GM12878 (cell line): ENCODE results near the gene KDSR. TPM values are rescaled to one million over a fixed set of nuclear protein-coding genes. Genes with fewer than 3 reads are reported as not detected.

ENCODE experiments used
- ATAC-seq: fragments of 200-7000 bp; cut with Tn5 transposase; 3 replicates; pipeline ENCODE4 v1.9.1; 2020; ENCODE audit warnings: mild to moderate bottlenecking, moderate library complexity
- BruUV-seq: library from RNA; stranded (reverse); fragments of 400-500 nt; replicated peaks from 2 replicates; lab custom pipeline; 2021; lab: Mats Ljungman, UMichigan
- CTCF ChIA-PET: fragments of 300-600 bp; sonication (Branson Sonifier 250); formaldehyde crosslinking; extraction: SDS; loops from one replicate; lab custom pipeline; 2021; ENCODE audit warnings: inconsistent platforms; lab: Yijun Ruan, JAX
- POLR2A ChIA-PET: fragments of 350-600 bp; formaldehyde crosslinking; extraction: SDS; loops from one replicate; lab custom pipeline; 2021; ENCODE audit warnings: inconsistent platforms; lab: Charles Lee
- RAD21 ChIA-PET: fragments of 300-600 bp; sonication (Branson Sonifier 250); formaldehyde crosslinking; loops from one replicate; lab custom pipeline; 2023; ENCODE audit warnings: antibody characterized with exemption; ENCODE audit not compliant: unreplicated experiment; lab: Charles Lee
- SMC1A ChIA-PET: fragments of 300-600 bp; sonication (Branson Sonifier 250); formaldehyde crosslinking; loops from one replicate; lab custom pipeline; 2023; ENCODE audit not compliant: unreplicated experiment, uncharacterized antibody; lab: Charles Lee
- DNase-seq: peaks from one replicate; pipeline ENCODE4 v3.0.0-alpha.2; 2011; ENCODE audit warnings: low read depth, low spot score
- FAIRE-seq: peaks from 3 replicates; lab custom pipeline; 2011; peaks lifted over from hg19 to GRCh38; lab: Jason Lieb, UNC
- H2AFZ ChIP-seq: 2 replicates; pipeline ENCODE4 v1.6.0; 2011; ENCODE audit warnings: low read depth, low read length, control low read depth; ENCODE audit not compliant: control insufficient read depth
- H3K27ac ChIP-seq: 2 replicates; pipeline ENCODE4 v1.5.1; 2011; ENCODE audit warnings: control low read depth; ENCODE audit not compliant: control insufficient read depth, insufficient read depth
- H3K27me3 ChIP-seq, 2 experiments: replicated peaks in 1 of 2; 2 replicates each; pipeline versions ENCODE4 v1.6.0 to v1.6.1; 2011; ENCODE audit warnings: low read length in 1 of 2; ENCODE audit not compliant: control insufficient read depth in 2 of 2, insufficient read depth in 2 of 2
- H3K36me3 ChIP-seq, 2 experiments: 2 replicates each; pipeline ENCODE4 v1.5.1; 2011; ENCODE audit warnings: low read length in 1 of 2; ENCODE audit not compliant: control insufficient read depth in 2 of 2, insufficient read depth in 2 of 2
- H3K4me1 ChIP-seq: 2 replicates; pipeline ENCODE4 v1.6.1; 2011; ENCODE audit warnings: mild to moderate bottlenecking, low read length, moderate library complexity, mixed read lengths; ENCODE audit not compliant: control insufficient read depth, insufficient read depth
- H3K4me2 ChIP-seq: 2 replicates; pipeline ENCODE4 v1.6.0; 2011; ENCODE audit warnings: control low read depth; ENCODE audit not compliant: control insufficient read depth, insufficient read depth
- H3K4me3 ChIP-seq: fragments of 200-600 bp; sonication (generic); 2 replicates; pipeline ENCODE4 v1.5.1; 2016
- H3K79me2 ChIP-seq: 2 replicates; pipeline ENCODE4 v1.6.0; 2011; ENCODE audit warnings: low read length; ENCODE audit not compliant: control insufficient read depth, insufficient read depth
- H3K9ac ChIP-seq: 2 replicates; pipeline ENCODE4 v1.8.0; 2011; ENCODE audit warnings: low read length, control low read depth, mixed read lengths; ENCODE audit not compliant: control insufficient read depth, insufficient read depth
- H3K9me3 ChIP-seq: replicated peaks from 3 replicates; pipeline ENCODE4 v1.5.1; 2011; ENCODE audit warnings: mild to moderate bottlenecking, low read length; ENCODE audit not compliant: control insufficient read depth, insufficient read depth
- H4K20me1 ChIP-seq: 2 replicates; pipeline ENCODE4 v1.6.0; 2011; ENCODE audit not compliant: control insufficient read depth, insufficient read depth
- CHD4 ChIP-seq: fragments of 200-600 bp; sonication (generic); IDR thresholded peaks from 2 replicates; pipeline ENCODE4 v1.6.1; 2016; ENCODE audit warnings: mild to moderate bottlenecking
- NFYA ChIP-seq: IDR thresholded peaks from 2 replicates; pipeline ENCODE4 v1.6.1; 2011; ENCODE audit warnings: low read depth, mild to moderate bottlenecking, low read length, improper control_type of control experiment, borderline replicate concordance
- SRF ChIP-seq, 2 experiments: IDR thresholded peaks; 2 replicates each; pipeline ENCODE4 v1.6.1; 2011; ENCODE audit warnings: low read depth in 2 of 2, low read length in 2 of 2, mild to moderate bottlenecking in 1 of 2, moderate library complexity in 1 of 2
- ZBTB11 ChIP-seq: fragments of 450-650 bp; formaldehyde crosslinking; IDR thresholded peaks from 2 replicates; pipeline ENCODE4 v1.5.0; 2022; ENCODE audit warnings: mild to moderate bottlenecking, missing genetic modification characterization
- ZSCAN29 ChIP-seq: fragments of 450-650 bp; IDR thresholded peaks from 2 replicates; pipeline ENCODE4 v1.6.1; 2017; ENCODE audit warnings: mild to moderate bottlenecking, moderate library complexity
- WGBS: methylation state at CpG from one replicate; pipeline ENCODE4 v1.1.6; 2016; ENCODE audit warnings: low lambda C conversion rate; ENCODE audit not compliant: insufficient replicate concordance, insufficient coverage; ENCODE audit errors: missing lambda C conversion rate; 5-methylcytosine and 5-hydroxymethylcytosine counted together
- in situ Hi-C: fragments of 300-500 bp; cut with MboI; formaldehyde crosslinking; loops from 9 replicates; pipeline ENCODE4 v1.14.3; 2018; ENCODE audit warnings: mixed read lengths
- intact Hi-C: fragments of 100-400 bp; cut with micrococcal nuclease; formaldehyde crosslinking; loops from one replicate; pipeline ENCODE4 v1.14.2; 2022; ENCODE audit not compliant: unreplicated experiment
- polyA plus RNA-seq, 11 experiments: library from polyadenylated mRNA; depleted of rRNA in 4 of 11; unstranded in 6 of 11; stranded (reverse) in 5 of 11; fragments of >200 nt; fragmentation: Nextera tagmentation in 4 of 11; fragmentation: Illumina TruSeq in 1 of 11; extraction: Ambion mirVana in 4 of 11; extraction: Trizol in 1 of 11; gene quantifications; 1 replicate in 1 of 11; 2 replicates in 10 of 11; pipeline versions ENCODE4 v1.2.1 to v1.2.3, GENCODE V29; 2011 to 2016; ENCODE audit warnings: inconsistent platforms in 2 of 11, missing spikeins in 2 of 11, low read depth in 1 of 11
- total RNA-seq, 4 experiments: library from RNA; depleted of rRNA in 3 of 4; stranded (reverse); fragments of >200 nt in 3 of 4; fragmentation: Illumina TruSeq in 1 of 4; extraction: Trizol in 1 of 4; gene quantifications; 2 replicates each; pipeline versions ENCODE4 v1.2.1 to v1.2.3, GENCODE V29; 2013 to 2021

KDSR gene
- total and polyA plus RNA-seq, 10 of the 15 experiments (the other 5 are each of a cell fraction or from before 2014, with no cell fraction given), result 5.2 to 25.9 (median 14.3) TPM

DNA sequence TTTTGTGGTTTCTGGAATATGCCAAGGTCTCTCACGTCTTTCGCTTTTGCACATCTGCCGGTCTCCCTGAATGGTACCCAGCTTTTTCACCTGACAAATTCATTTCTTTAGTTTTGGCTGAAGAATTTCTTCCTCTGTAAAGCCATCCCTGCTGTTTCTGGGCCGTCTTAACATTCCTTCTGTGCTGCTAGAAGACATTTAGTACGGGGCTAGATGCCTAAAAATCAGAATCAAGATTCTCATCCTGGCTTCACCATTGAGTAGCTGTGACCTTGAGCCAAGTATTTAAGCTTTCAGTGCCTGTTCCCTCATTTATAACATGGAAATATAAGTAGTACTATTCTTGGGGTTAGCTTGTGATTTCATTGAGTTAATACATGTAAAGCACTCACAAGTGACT is 41.0 kb downstream of the KDSR start (continued):
- no peak for TF ChIP-seq ZBTB11
- no peak for TF ChIP-seq SRF (IDR thresholded peaks at IDR 0.05; ENCODE audit: low read depth in 2 of 2, low read length in 2 of 2)
- TF ChIP-seq CHD4, result no peak
- TF ChIP-seq ZSCAN29, result no peak

DNA sequence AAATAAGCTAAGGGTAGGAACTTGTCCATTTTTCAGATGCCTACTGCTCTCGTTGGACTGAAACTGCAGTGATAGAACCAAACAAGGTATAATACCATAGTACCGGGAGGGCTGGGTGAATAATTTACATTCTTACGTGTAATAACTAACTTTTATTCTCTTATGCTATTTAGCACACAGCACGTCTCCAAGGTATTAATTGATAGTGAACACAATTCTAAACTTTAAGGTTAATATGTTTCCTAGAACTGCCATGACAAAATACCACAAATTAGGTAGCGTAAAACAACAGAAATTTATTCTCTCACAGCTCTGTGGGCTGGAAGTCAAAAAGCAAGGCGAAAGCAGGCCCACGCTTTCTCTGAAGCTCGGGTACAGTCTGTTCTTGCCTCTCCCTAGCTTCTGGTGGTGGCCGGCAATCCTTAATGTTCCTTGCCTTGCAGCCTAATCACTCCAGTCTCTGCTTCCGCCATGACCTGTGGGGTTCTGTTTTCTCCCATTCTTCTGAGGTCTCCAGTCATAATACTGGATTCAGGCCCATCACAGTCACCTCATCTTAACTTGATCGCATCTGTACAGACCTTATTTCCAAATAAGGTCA is 41.8 kb downstream of the KDSR start:
- Histone ChIP-seq H3K79me2 (peaks cover 11% of the 10 kb centered on the region), H3K9ac (no peak overlapping the region), H3K27me3 (no peaks in the 10 kb centered on the region), H3K4me3 (no peak overlapping the region), H4K20me1 (no peaks in the 10 kb centered on the region), H3K4me2 (no peak overlapping the region), H2AFZ (no peak overlapping the region), H3K4me1 (peaks cover 20% of the 10 kb centered on the region), H3K36me3 (no peaks in the 10 kb centered on the region), H3K27ac (no peak overlapping the region), H3K9me3 (no peaks in the 10 kb centered on the region)
- ChIA-PET CTCF (interaction anchor here (0.6 to 7.3 kb wide), 15 partner anchors 10 to 313 kb away, joined by 3 to 123 read pairs (median 8); no protein-coding TSS in a partner anchor), RAD21 (interaction anchor here (0.9 to 4.7 kb wide), 4 partner anchors 194 to 310 kb away, joined by 3 to 58 read pairs (median 6); no protein-coding TSS in a partner anchor), SMC1A (interaction anchor here (0.6 to 7.2 kb wide), 13 partner anchors 53 to 1559 kb away, joined by 3 to 92 read pairs (median 3); no protein-coding TSS in a partner anchor), POLR2A (interaction anchor here (0.7 kb wide), 1 partner anchor 305 kb away, joined by 3 read pairs; no protein-coding TSS in a partner anchor)
- TF ChIP-seq NFYA, result no peak
- DNase-seq (no peak), ATAC-seq (no peak), FAIRE-seq (no peak)
- no TSS peak for BruUV-seq
- intact Hi-C loops, result loop anchor here (10.0 kb wide), 1 partner anchor 610 kb away; the partner anchor contains the start of gene PHLPP1
- 93% methylated on average over 11 of the region's 11 CpGs for WGBS
- in situ Hi-C loops, result loop anchor here (25.0 kb wide), 1 partner anchor 613 kb away; the partner anchor contains the start of gene PHLPP1
